Superior temporal gyrus (tissue), 1 donor: Measurements from ENCODE around the gene C1QB.

Experiments
- DNase-seq: peaks from one replicate; pipeline ENCODE4 v3.0.0-alpha.2; 2016; ENCODE audit errors: extremely low spot score

Gene C1QB

GRCh38 chr1:22635436-22635835 lies 17.6 kb upstream of the C1QB start:
- DNase-seq = no peak

GRCh38 chr1:22636353-22636752 lies 16.7 kb upstream of the C1QB start, which contains the start of gene C1QA:
Gene C1QA, plus strand, starts transcription at chr1:22636628. Its CDS starts 989 bp downstream, at chr1:22637617.
- DNase-seq = no peak

- no peak for DNase-seq
Observed at GRCh38 chr1:22636927-22637326, 16.1 kb upstream of the C1QB start.

GRCh38 chr1:22637907-22638445 lies 15.1 kb upstream of the C1QB start:
- no peak for DNase-seq

- DNase-seq = no peak
Observed at GRCh38 chr1:22638476-22639234, 14.4 kb upstream of the C1QB start.

GRCh38 chr1:22639286-22639685 lies 13.8 kb upstream of the C1QB start:
- no peak for DNase-seq

- no peak for DNase-seq
Observed at GRCh38 chr1:22641247-22641646, 11.8 kb upstream of the C1QB start.

GRCh38 chr1:22641906-22642636 lies 11.0 kb upstream of the C1QB start:
- DNase-seq = peak; percentile 79

- no peak for DNase-seq
Observed at GRCh38 chr1:22643381-22643780, 9.7 kb upstream of the C1QB start, which contains the start of gene C1QC. Gene C1QC, plus strand, starts transcription at chr1:22643633. Its CDS starts 391 bp downstream, at chr1:22644024.

GRCh38 chr1:22643928-22644327 lies 9.1 kb upstream of the C1QB start:
- DNase-seq = no peak

- no peak for DNase-seq
Observed at GRCh38 chr1:22645931-22646330, 7.1 kb upstream of the C1QB start.

- DNase-seq = no peak
Observed at GRCh38 chr1:22646384-22646783, 6.7 kb upstream of the C1QB start.

GRCh38 chr1:22650089-22650693 lies 2.8 kb upstream of the C1QB start:
- no peak for DNase-seq

GRCh38 chr1:22651941-22652856 lies 837 bp upstream of the C1QB start:
- DNase-seq = no peak

GRCh38 chr1:22654692-22655091 lies 1.7 kb downstream of the C1QB start:
- DNase-seq = no peak

GRCh38 chr1:22658385-22659163 lies 5.5 kb downstream of the C1QB start:
- no peak for DNase-seq

GRCh38 chr1:22660716-22661241 lies 7.7 kb downstream of the C1QB start:
- no peak for DNase-seq

GRCh38 chr1:22661880-22662279 lies 8.8 kb downstream of the C1QB start:
- no peak for DNase-seq

GRCh38 chr1:22662318-22662717 lies 9.3 kb downstream of the C1QB start:
- no peak for DNase-seq

- no peak for DNase-seq
Observed at GRCh38 chr1:22662986-22663408, 10.0 kb downstream of the C1QB start.
